GM18517 (cell line): ENCODE results near the gene CCDC33.

ENCODE experiments used
- ATAC-seq: cut with Tn5 transposase; IDR thresholded peaks from one replicate; pipeline ENCODE4 v1.9.1; 2021; ENCODE audit warnings: mild to moderate bottlenecking, moderate library complexity; ENCODE audit not compliant: unreplicated experiment

Gene CCDC33

DNA sequence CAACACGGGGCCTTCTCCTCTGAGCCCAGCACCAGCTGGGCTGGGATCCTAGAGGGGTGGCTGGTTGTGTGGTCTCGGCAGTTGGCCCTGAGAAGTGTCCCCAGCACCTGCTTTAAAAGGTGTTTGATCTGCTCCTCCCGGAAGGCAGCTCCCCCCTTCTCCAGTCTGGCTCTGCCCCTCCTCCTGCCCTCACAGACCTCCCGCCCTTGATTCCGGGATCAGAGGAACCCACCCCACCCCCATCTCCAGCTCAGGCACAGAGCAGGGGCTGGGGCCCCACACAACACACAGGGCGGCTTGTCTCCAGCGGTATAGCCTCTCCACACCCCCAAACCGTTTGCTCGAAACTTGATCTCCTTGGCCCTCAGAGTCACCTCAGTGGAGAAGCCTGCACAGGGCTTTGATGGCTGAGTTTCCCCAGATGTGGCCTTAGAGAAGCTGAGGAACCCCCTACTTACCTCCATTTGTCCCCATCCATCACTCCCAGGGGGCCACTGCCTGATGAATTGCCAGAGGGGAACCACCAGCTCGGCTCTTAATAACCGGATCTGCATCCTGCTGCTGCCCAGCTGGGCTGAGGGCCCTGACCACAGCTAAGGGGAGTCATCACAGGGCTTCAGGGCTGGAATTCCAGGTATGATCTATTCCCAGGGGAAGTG, 27.1 kb upstream of the CCDC33 start:
- ATAC-seq = no peak

DNA sequence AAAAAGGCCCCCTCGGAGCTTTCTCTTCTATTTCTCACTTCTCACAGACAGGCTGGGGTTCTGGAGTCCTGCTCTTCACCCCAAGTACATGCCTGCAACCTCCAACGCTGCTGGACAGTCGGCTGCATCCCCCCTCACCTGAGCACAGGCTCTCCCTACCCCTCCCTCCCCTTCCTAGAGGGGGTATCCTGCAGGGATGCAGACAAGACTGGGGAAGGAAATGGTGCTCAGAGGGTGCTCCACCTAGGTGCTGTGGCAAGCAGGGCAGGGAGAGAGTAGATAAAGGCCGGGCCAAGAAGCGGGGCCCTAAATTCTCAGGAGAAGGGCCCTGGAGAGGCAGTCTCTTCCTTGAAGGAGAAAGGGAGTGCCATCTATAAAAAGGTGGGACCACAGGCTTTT, 26.6 kb upstream of the CCDC33 start:
- ATAC-seq = no peak

DNA sequence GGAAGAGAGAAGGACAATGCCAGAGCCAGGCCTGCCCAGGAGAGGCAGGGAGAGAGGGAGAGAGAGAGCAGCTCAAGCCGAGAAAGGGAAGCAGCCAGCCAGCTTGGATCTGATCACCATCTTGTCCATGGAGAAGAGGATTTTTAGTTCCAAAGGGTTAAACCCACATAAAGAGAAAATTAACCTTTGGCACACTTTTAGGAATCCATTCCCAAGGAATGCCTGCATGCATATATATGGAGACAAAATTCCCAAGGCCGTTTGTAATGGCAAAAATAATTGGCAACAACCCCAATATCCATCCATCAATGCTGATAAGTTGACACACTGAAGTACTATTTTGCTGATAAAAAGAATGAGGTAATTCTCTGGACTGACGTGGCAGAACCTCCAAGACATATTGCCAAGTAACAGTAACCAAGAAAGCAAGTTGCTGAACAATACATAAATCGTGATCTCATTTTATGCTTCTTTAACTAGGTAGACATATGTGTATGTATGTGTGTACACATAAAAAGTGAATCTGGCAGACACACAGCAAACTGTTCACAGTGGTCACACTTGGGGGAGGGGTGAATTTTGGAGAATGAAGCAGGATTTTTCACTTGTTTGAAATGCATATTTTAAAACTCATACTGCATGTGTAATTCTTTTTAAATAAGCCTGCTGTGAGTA, 26.0 kb upstream of the CCDC33 start:
- no peak for ATAC-seq

DNA sequence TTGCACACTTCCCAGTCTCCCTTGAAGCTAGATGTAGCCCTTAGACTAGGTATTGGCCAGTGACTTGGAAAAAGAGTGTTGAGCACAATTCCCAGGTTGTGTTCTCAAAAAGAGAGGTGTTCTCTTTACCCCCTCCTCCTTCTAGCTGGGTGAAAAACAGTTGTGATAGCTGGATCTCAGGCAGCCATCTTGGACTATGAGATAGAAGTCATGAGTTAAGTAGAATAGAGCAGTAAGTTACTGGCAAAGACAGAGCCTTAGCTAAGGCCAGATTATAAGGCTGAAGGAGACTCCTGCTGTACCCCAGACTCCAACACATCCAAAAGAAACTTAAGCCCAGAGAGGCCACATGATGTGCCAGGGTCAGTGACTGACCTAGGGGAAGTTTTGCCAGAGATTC, 25.4 kb upstream of the CCDC33 start:
- no peak for ATAC-seq

DNA sequence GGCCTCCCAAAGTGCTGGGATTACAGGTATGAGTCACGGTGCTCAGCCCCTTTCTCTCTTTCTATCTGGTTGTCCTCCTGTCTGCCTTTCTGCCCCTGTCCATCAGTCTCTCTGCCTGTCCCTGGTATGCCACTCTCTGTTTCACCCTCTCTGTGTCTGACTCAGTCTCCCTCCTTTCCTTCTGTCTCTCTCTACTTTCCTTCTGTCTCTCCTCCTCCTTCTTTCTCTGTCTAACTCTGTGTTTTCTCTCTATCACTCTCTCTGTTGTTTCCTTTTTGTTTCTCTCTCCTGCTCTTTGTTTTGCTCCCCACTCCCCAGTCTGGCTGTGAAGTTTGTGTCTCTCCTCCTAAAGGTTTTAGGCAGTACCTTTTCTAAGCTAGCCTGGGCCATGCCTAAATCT, 24.5 kb upstream of the CCDC33 start:
- no peak for ATAC-seq

DNA sequence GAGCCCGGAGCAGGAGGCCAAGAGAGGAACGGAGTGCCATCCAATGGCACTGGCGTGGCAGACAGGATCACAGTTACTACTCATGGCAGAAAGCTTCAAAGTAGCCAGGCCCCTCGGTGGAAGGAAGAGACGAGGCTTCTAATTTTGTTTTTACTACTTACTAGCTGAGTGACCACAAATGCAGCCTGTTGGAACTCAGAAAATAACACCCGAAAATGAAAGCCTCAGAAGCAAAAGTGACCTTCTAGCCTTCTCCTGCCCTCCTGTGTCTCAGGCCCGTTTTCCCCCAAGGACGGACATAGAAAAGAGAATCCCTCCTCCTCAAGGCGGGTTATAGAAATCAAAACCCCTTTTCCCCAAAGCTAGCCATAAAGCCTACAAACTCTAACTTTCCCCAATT, 23.6 kb upstream of the CCDC33 start:
- no peak for ATAC-seq

DNA sequence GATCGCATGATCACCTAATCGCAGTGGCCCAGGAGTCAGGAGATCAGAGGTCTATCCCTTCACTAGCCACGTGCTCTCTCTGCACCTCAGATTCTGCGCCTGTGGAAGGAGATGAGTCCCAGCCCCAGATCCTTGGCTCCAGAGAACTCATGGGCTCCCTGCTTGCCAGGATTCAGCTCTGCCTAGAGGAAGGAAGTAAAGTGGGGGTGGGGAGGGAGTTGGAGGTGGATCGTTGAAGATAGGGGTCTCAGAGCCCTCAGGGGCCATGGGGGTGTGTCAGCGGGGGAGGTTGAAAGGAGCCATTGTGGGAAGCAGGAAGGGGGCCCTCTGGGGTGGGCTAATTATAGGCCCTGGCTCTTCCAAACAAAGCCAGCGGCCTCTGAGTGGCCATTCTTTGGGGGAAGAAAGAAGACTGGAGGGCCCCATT, 22.3 kb upstream of the CCDC33 start:
- no peak for ATAC-seq

DNA sequence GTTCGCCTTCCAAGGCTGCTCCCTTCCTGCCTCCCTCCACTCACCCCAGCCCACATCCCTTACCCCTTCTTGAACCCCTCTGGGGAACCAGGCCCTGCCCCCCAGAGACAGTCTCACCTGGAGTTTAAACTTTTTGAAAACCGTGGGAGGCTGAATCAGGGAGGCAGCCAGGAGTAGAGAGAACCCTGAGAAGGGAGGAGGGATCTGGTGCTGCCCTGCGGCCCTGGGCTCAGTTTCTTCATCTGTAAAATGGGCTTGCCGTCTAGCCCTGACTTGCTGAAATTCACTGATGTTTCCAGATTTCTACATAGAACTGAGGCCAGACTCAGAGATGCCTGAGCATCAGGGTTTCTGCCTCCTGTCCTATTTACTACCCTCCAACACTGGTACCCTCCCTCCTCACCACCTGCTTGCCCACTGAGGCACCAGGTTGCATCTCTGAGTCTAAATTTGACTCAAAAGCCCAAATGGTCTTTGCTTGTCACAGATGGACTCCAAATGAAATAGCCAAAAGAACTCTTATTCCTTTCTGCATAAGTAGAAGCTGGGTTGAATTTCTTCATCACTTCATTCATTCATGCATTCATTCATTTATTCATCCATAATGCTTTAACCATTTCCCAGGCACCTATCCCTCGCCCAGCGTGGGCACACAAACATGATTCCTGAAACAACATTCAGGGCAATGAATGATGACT, 21.7 kb upstream of the CCDC33 start:
- ATAC-seq = no peak

DNA sequence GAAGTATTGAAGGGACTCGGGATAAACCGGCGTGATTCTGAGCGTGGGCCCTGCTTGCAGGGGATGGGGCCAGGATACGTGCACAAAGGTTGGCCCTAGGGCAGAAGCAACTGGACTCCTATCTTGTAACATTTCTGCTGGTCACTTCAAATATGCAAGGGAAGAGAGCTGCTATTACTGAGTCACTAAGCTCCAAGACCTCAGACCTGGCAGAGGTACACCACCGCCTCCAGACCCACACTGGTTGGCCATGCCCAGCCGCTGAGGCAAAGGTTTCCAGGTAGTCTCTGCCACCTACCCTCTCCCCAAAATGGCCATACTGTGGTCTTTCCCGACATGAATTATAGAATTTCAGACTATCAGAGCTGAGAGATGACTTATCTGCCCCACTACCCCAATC, 20.2 kb upstream of the CCDC33 start:
- no peak for ATAC-seq

DNA sequence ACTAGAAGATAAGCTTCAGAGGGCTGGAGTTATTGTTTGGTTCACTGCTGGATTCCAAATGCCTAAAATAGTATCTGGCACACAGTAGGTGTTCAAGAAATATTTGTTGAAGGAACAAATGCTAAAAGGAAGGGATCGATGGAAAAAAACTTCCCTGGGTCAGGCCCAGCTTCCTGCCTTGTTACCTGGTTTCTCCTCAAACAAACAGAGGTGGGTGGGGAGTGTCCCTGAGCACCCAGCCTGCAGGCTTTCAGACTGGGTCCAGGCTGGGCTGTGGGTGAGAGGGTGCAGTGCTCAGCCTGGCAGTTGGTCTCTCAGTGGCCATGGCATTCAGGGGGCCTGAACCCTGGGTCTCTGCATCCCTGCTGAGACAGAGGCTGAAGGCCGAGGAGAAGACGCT, 19.2 kb upstream of the CCDC33 start:
- ATAC-seq = no peak

DNA sequence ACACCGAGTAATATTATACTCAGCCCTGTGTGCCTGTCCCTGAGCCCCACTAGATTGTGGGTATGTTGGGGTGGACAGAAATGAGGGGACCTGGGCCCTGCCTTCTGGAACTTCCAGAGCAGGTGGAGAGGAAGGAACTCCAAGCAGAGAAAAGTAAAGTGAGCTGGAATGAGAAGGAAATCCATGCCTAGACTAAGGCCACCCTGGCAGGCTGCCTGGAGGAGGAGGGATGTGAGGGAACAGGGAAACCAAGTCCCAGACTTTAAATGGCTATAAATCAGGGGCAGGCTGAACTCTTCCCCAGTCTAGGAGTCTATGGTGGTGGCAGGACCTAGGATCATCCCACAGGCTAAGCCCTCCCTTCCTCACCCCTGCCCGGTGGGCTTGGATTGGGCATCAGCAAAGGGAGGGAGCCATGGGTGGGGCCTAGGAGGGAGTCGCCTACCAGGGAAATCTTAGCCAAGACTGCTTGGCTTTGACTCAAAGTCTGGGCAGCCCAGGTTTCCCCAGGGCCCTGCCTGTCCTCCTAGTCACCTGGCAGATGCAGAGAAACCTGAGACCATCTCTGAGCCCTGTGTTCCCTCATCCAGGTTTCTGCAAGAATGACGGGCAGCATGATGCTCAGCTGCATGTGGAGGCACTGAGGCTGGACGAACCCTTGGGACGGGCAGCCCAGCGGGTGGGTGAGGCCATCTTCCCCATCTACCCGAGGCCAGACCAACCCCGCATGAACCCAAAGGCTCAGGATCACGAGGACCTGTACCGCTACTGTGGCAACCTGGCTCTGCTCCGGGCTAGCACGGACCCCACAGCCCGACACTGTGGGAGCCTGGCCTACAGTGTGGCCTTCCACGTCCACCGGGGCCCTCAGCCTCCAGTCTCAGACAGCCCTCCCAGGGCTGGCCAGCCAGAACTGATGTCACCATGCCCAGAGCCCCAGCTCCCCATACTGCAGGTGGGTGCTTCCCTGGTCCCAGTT, 17.9 kb upstream of the CCDC33 start:
- no peak for ATAC-seq

DNA sequence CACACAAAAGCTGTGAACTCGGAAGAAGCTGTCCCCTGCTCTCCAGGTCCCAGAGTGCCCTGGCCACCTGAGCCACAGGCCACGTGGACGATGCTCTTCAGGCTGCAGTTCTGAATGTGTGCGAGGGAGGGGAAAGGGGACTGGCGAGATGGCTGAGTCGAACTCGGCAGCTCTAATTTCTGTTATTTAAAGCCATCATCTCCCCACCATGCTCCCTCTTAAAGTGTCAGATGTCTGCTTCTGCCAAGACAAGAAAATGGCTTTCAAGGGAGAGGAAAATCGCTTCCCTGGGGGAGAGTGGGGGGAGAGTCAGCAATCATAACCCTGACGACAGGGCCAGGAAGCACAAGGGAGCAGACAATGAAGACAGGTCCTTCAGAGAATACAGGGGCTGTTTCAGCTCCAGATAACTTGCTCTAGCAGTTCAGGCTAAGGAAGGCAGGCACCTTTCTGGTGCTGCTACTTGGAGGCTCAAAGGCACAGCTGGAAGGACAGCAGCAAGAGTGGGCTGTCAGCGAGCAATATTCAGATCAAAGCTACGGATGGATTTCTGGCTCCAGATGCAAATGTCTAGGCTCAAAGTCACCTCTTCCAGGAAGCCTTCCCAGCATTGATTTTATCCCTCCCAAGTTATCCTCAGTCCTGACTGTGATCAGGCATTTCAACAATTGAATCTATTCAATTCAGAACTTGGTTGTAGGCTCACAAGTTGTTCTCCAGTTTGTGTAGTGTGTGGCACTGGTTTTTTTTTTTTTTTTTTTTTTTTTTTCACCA, 15.5 kb upstream of the CCDC33 start:
- ATAC-seq = no peak

DNA sequence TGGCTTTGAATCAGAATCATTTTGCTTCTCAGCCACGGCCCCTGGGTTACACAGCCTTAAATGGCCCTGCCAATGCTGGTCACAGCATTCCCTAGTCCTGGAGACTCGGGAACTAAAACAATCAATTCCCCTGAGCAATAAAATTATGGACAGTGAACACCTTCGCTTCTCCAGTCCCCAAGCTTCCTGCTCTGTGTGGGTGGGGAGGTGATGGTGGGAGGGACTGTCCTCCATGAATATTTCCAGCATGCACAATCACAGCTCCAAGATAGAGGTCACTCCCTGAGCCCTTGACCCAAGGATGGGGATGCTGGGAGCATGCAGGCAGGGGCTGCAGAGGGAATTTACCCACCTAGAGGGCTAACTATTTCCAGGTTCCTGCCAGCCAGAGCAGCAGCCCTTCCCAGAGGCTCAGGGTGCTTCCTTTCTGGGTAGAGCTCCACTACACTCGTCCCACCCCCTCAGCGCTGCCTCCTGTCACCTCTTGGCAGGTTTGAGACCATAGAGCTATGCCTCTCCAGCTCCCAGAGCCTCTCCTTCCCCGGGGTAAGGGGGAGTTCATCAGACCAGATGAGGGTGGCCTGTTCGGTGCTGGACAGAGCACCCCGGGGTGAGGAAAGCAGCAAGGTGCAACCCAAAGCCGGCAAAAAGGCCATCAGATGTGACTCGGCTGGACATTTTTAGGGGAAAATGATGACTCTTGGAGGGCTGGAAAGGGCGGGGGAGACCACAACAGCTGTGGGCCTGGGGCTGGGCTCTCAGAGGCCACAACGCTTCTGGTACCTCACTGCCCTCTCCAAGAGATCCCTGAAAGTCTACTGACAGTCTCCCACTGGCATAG, 14.5 kb upstream of the CCDC33 start:
- no peak for ATAC-seq

DNA sequence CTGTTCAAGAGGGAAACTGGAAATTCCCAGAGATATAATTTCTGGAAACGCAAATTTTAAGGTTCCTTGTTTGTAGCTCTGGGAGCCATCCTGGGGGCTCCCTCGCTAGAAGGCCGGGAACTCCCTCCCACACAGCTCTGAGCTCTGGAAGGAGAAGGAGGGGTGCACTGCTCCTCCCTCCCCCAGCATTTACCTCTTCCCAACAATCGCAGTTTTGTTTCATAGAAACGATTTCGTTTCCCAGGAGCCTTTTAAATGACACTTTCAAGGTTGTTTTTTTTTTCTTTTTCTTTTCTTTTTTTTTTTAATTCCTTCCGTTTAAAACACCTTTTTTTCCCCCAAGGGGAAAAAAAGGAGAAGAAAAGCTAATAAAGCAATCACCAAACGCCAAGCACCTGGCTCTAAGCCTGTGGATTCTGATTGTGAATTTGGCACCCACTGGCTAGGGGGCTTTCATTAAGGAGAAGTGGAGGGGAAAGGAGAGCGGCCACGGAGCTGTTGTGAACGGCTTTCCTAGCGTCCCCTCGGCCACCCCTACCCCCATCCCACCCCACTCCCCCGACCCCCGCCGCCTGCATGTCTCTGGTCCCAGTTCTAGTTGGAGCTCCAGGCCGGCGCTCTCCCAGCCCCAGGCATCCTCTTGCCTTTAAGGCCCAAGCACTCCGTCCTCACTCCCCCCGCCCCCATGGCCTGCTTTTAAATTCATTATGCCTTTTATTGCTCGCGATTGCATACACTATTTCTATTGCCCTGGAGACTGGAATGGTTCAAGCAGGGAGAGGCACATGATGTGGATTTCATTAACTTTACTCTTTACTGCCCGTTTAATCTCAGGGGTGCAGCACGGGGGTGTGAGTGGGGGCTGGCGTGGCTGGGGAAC, 13.6 kb upstream of the CCDC33 start:
- no peak for ATAC-seq

DNA sequence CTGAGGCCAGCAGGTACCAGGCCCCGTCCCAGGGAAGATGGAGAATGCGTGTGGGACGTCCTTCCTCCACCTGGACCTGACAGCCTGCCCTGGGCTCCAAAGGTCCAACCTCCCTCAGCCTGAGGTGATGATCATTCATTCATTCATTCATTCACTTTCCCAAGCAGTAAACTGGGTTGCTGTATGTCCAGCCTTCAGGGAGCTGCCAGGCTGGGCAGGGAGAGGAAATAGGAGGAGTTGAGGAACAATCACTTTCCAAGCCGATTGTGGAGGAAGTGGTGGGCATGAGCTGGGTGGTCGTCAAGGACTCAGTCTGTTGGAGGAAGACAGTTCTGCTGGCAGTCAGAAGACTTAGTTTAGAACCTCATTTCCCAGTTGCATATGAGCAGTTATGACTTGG, 10.2 kb upstream of the CCDC33 start:
- ATAC-seq = no peak

DNA sequence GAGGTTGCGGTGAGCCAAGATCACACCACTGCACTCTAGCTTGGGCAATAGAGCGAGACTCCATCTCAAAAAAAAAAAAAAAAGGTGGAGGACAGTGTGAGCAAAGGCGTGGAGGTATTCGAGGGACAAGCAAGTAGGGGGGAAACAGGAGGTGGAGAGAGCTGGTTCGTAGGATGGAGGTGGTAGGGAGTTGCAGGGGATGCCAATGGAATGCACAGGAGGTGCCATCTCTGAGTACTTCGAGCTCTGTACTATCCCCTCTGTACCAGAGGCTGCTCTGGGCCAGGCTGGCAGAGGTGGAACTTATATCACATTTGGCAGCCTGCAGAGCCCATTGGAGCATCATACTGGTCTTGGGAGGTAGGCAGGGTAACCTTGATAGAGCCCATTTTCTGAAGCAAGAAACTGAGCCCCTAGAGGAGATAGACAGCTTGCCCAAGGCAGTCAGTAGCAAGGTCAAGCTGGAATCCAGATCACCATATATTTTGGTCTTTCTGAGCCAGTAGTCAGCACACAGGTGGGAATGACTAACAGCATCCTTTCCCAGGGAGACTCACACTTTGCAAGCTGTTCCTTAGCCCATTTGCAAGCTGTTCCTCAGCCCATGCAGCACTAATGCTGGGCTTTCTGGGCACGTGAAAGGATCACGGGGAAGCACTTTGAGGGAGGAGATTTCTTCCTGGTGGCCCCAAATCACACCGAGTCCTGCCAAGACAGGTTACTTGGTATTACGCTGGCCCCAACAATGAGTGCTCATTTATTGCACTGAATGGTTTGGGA, 9.2 kb upstream of the CCDC33 start:
- no peak for ATAC-seq

DNA sequence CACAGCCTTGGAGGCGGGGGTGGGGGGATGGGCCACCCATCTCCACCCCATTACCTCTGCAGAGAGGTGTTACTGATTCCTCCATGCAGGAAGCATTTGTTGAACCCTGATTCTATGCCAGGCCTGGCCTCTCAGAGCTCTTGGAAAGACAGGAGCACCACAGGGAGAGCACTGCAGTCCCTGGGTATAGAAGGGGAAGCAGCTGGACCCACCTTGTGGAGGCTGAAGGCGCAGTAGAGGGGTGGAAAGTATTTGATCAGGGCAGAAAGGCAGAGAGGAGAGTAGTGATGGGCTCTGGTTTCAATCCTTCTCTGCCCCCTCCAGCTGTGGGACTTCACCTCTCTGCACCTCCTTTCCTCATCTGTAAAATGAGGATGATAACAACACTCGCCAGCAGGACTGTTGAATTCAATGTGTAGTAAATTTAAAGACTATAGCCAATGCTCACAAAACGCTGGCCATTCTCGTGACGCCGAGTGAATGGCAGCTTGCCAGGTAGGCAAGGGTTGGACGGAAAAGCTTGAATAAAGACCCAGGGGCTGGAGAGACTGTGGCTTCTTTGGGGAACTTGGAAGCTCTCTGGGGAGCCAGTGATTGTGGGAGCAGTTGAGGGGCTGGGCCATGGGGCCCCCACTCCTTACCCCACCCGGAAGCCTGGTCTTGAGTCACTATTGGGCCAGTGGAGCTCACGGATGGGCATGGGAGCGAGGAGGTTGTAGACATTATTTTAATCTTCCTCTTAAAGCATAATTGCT, 8.0 kb upstream of the CCDC33 start:
- no peak for ATAC-seq
